PC-3 (cell line): ENCODE results near the gene CISD2. TPM values are rescaled to one million over a fixed set of nuclear protein-coding genes. Genes with fewer than 3 reads are reported as not detected.

ENCODE experiments used
- total RNA-seq: library from RNA; depleted of rRNA; stranded (reverse); fragments of >200 nt; gene quantifications from 2 replicates; pipeline ENCODE4 v1.2.3, GENCODE V29; 2014; rRNA removed

The CISD2 gene
- total RNA-seq, 1 experiment from 2014 or later, result 36.9 TPM

Other genes with a start within 250 kb of the CISD2 start
- gene MANBA, start 108.0 kb upstream of the CISD2 start, total RNA-seq, result 20.9 and 26.7 TPM in 2 replicates
- gene UBE2D3, start 41.4 kb upstream of the CISD2 start, total RNA-seq, result 342 and 435 TPM in 2 replicates
- not detected in 2 replicates for gene SLC9B1, start 150.7 kb downstream of the CISD2 start, total RNA-seq
- 5.5 and 13.6 TPM in 2 replicates for gene SLC9B2, start 207.8 kb downstream of the CISD2 start, total RNA-seq
- 10.5 and 16.0 TPM in 2 replicates for gene BDH2, start 230.8 kb downstream of the CISD2 start, total RNA-seq